GM21360 (cell line): Measurements from ENCODE around the gene SDK1.

Experiments used
- ATAC-seq: cut with Tn5 transposase; IDR thresholded peaks from one replicate; pipeline ENCODE4 v1.9.1; 2021; ENCODE audit warnings: mild to moderate bottlenecking, moderate library complexity; ENCODE audit not compliant: unreplicated experiment

SDK1 gene

GRCh38 chr7:3771906-3772305 lies 470.9 kb downstream of the SDK1 start:
- no peak for ATAC-seq

GRCh38 chr7:3778345-3778744 lies 477.3 kb downstream of the SDK1 start:
- ATAC-seq = no peak

- ATAC-seq = no peak
Measured at GRCh38 chr7:3780016-3780415, 479.0 kb downstream of the SDK1 start.

GRCh38 chr7:3780525-3780924 lies 479.5 kb downstream of the SDK1 start:
- no peak for ATAC-seq

- no peak for ATAC-seq
Measured at GRCh38 chr7:3781607-3782006, 480.6 kb downstream of the SDK1 start.

- no peak for ATAC-seq
Measured at GRCh38 chr7:3787717-3788264, 486.7 kb downstream of the SDK1 start.

- no peak for ATAC-seq
Measured at GRCh38 chr7:3790803-3791202, 489.8 kb downstream of the SDK1 start.

GRCh38 chr7:3791327-3791726 lies 490.3 kb downstream of the SDK1 start:
- no peak for ATAC-seq

GRCh38 chr7:3795141-3795540 lies 494.1 kb downstream of the SDK1 start:
- ATAC-seq = no peak

- no peak for ATAC-seq
Measured at GRCh38 chr7:3795781-3796180, 494.7 kb downstream of the SDK1 start.

GRCh38 chr7:3805151-3805550 lies 504.1 kb downstream of the SDK1 start:
- no peak for ATAC-seq

- no peak for ATAC-seq
Measured at GRCh38 chr7:3806516-3806915, 505.5 kb downstream of the SDK1 start.

- no peak for ATAC-seq
Measured at GRCh38 chr7:3807824-3808223, 506.8 kb downstream of the SDK1 start.

GRCh38 chr7:3821488-3821887 lies 520.4 kb downstream of the SDK1 start:
- ATAC-seq = no peak

GRCh38 chr7:3825491-3825890 lies 524.4 kb downstream of the SDK1 start:
- no peak for ATAC-seq

- no peak for ATAC-seq
Measured at GRCh38 chr7:3832199-3832598, 531.1 kb downstream of the SDK1 start.

- no peak for ATAC-seq
Measured at GRCh38 chr7:3835109-3835508, 534.1 kb downstream of the SDK1 start.

GRCh38 chr7:3836855-3837254 lies 535.8 kb downstream of the SDK1 start:
- no peak for ATAC-seq

GRCh38 chr7:3844540-3845151 lies 543.6 kb downstream of the SDK1 start:
- no peak for ATAC-seq

- ATAC-seq = no peak
Measured at GRCh38 chr7:3846738-3847137, 545.7 kb downstream of the SDK1 start.

- ATAC-seq = no peak
Measured at GRCh38 chr7:3847336-3847735, 546.3 kb downstream of the SDK1 start.

- ATAC-seq = no peak
Measured at GRCh38 chr7:3859431-3859830, 558.4 kb downstream of the SDK1 start.

- ATAC-seq = no peak
Measured at GRCh38 chr7:3860932-3861331, 559.9 kb downstream of the SDK1 start.
